Pancreas (tissue), 10 donors: ENCODE results near the gene LYAR. TPM values are rescaled to one million over a fixed set of nuclear protein-coding genes. Genes with fewer than 3 reads are reported as not detected.
"Not testable (repeated sequence)": the region's sequence is repeated elsewhere in the genome, so short reads cannot be mapped to it uniquely, and the experiment has no call there.

ENCODE experiments used
- ATAC-seq, 4 donors: fragments of 200-7000 bp; cut with Tn5 transposase; one replicate each; pipeline versions ENCODE4 v1.8.0 to v1.9.1; 2020; ENCODE audit warnings: mild to moderate bottlenecking in 4 of 4, moderate library complexity in 4 of 4
- DNase-seq, 6 donors: peaks; one replicate each; pipeline ENCODE4 v3.0.0-alpha.2; 2020
- FAIRE-seq: peaks from 2 replicates; lab custom pipeline; 2012; peaks lifted over from hg19 to GRCh38; lab: Jason Lieb, UNC
- H3K27ac ChIP-seq, 4 donors: fragments of 200-600 bp; sonication (generic); 1 replicate in 3 of 4; 2 replicates in 1 of 4; pipeline versions ENCODE4 v1.5.0 to v1.8.0; 2020
- H3K27me3 ChIP-seq, 4 donors: fragments of 200-600 bp; one replicate each; pipeline ENCODE4 v1.8.0; 2021
- H3K36me3 ChIP-seq, 3 donors: fragments of 200-600 bp; sonication (generic) in 1 of 3; one replicate each; pipeline versions ENCODE4 v1.5.0 to v1.8.0; 2020 to 2021
- H3K4me1 ChIP-seq, 3 donors: fragments of 200-600 bp; one replicate each; pipeline ENCODE4 v1.8.0; 2021
- H3K4me3 ChIP-seq, 4 donors: fragments of 200-600 bp; sonication (generic) in 2 of 4; one replicate each; pipeline versions ENCODE4 v1.5.0 to v1.8.0; 2020 to 2021
- H3K9me3 ChIP-seq, 4 donors: fragments of 200-600 bp; one replicate each; pipeline ENCODE4 v1.8.0; 2021
- WGBS, 2 donors: extraction: QIAGEN DNeasy Blood & Tissue Kit; methylation state at CpG; one replicate each; pipeline ENCODE4 v1.1.7; 2013; 5-methylcytosine and 5-hydroxymethylcytosine counted together
- intact Hi-C, 3 donors: fragments of 100-400 bp; cut with DNase I; formaldehyde crosslinking; loops; one replicate each; pipeline versions ENCODE4 v1.11.1 to v1.14.2; 2022
- polyA plus RNA-seq, 2 donors: library from polyadenylated mRNA; stranded (reverse); fragments of 200-250 nt; gene quantifications; one replicate each; pipeline ENCODE4 v1.2.3, GENCODE V29; 2013
- total RNA-seq, 6 donors: library from RNA; stranded (reverse); fragmentation: NEBNext Ultra II Directional in 4 of 6; extraction: Animal tissue kit (Norgen Biotek cat#: 25700) in 4 of 6; gene quantifications; one replicate each; pipeline versions ENCODE4 v1.2.1 to v1.2.4, GENCODE V29; 2021 to 2023
- TF ChIP-seq, protein P1 (sequence below), 4 donors: fragments of 200-600 bp; sonication (generic) in 3 of 4; IDR thresholded peaks; one replicate each; pipeline versions ENCODE4 v1.5.0 to v1.8.0; 2021; ENCODE audit warnings: antibody characterized with exemption in 4 of 4
- donor health status: healthy with polysubstance abuse.
- donor health status: DM: no; HTN: no; CAD: no; lungs with moderate emphysema.
- donor health status: DM: no; HTN: no; CAD: no.
- donor health status: control.
- donor health status: control.
- donor health status: Bipolar disorder and iron deficiency.
- donor health status: DM: yes; HTN: yes; CAD: no.
- donor health status: DM: no; HTN: no; CAD: no.
- donor health status: DM: no; HTN: no; CAD: no.
- donor health status: DM: yes; HTN: yes; CAD: no.

The LYAR gene
- total and polyA plus RNA-seq, 8 donors = 1.5 to 6.6 (median 4.1) TPM

GRCh38 chr4:4249866-4250265 lies 40.1 kb downstream of the LYAR start:
- intact Hi-C loops = loop anchor here in 1 of 3 donors (5.0 kb wide), 1 partner anchor 82 kb away; no protein-coding TSS in a partner anchor
- ATAC-seq (no peak), FAIRE-seq (no peak), DNase-seq (no peak)
- Histone ChIP-seq H3K36me3 (peaks cover 0 to 3% (median 0%) of the 10 kb centered on the region in 3 donors), H3K27ac (no peak overlapping the region), H3K9me3 (no peaks in the 10 kb centered on the region), H3K4me1 (peaks cover 5 to 9% (median 6%) of the 10 kb centered on the region in 3 donors), H3K4me3 (no peak overlapping the region), H3K27me3 (peaks cover 0 to 6% (median 0%) of the 10 kb centered on the region in 4 donors)
- TF ChIP-seq, protein P1, sequence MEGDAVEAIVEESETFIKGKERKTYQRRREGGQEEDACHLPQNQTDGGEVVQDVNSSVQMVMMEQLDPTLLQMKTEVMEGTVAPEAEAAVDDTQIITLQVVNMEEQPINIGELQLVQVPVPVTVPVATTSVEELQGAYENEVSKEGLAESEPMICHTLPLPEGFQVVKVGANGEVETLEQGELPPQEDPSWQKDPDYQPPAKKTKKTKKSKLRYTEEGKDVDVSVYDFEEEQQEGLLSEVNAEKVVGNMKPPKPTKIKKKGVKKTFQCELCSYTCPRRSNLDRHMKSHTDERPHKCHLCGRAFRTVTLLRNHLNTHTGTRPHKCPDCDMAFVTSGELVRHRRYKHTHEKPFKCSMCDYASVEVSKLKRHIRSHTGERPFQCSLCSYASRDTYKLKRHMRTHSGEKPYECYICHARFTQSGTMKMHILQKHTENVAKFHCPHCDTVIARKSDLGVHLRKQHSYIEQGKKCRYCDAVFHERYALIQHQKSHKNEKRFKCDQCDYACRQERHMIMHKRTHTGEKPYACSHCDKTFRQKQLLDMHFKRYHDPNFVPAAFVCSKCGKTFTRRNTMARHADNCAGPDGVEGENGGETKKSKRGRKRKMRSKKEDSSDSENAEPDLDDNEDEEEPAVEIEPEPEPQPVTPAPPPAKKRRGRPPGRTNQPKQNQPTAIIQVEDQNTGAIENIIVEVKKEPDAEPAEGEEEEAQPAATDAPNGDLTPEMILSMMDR (IDR thresholded peaks at IDR 0.05) = no peak
- 77 to 78% methylated on average over 8 of the region's 8 CpGs for WGBS, 2 donors

DNA sequence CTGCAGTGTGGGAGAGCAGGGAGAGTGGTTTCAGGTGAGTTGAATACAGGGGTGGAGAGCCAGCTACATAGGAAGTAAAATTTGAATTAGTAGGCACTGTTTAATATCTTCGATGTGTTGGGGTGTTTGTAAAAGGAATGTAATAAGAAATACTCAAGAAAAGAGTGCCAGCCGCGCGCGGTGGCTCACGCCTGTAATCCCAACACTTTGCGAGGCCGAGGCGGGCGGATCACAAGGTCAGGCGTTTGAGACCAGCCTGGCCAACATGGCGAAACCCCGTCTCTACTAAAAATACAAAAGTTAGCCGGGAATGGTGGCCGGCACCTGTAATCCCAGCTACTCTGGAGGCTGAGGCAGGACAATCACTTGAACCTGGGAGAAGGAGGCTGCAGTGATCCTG lies 40.6 kb downstream of the LYAR start:
- H3K4me3 ChIP-seq, H3K9me3 ChIP-seq, H3K4me1 ChIP-seq, DNase-seq, ATAC-seq, H3K27ac ChIP-seq, FAIRE-seq, H3K36me3 ChIP-seq, H3K27me3 ChIP-seq, intact Hi-C loops: not testable (repeated sequence)
- WGBS, 2 donors = 87 to 95% methylated on average over 15 of the region's 15 CpGs

GRCh38 chr4:4248885-4249203 lies 41.1 kb downstream of the LYAR start:
- Histone ChIP-seq H3K4me3 (peak overlapping the region; percentile 73 to 89 (median 77)), H3K4me1 (peaks cover 5 to 9% (median 6%) of the 10 kb centered on the region in 3 donors), H3K27ac (peak overlapping the region; percentile 82 to 95 (median 89)), H3K36me3 (peaks cover 0 to 13% (median 2%) of the 10 kb centered on the region in 3 donors), H3K27me3 (peaks cover 0 to 6% (median 0%) of the 10 kb centered on the region in 4 donors), H3K9me3 (no peaks in the 10 kb centered on the region)
- TF ChIP-seq, protein P1 (IDR thresholded peaks at IDR 0.05) = no peak
- intact Hi-C loops = no loop called here
- 6 to 8% methylated on average over 10 of the region's 10 CpGs for WGBS, 2 donors
- no peak for FAIRE-seq
- ATAC-seq = peak in 1 of 4 donors; percentile 3
- DNase-seq = no peak

GRCh38 chr4:4248029-4248884 lies 41.7 kb downstream of the LYAR start, which contains the start of gene TMEM128:
TSS of gene TMEM128 (minus strand) at chr4:4248223. CDS start at chr4:4248202, 21 bp downstream.
- FAIRE-seq = no peak
- TF ChIP-seq, protein P1 (IDR thresholded peaks at IDR 0.05) = no peak

GRCh38 chr4:4247696-4248028 lies 42.3 kb downstream of the LYAR start:
- intact Hi-C loops = no loop called here

More at GRCh38 chr4:4248029-4248884, 41.7 kb downstream of the LYAR start, which contains the start of gene TMEM128:
- intact Hi-C loops = no loop called here
- 1% methylated on average over 62 of the region's 62 CpGs for WGBS, 2 donors
- peak; percentile 96 to 98 (median 98) for ATAC-seq
- DNase-seq = peak; percentile 87 to 95 (median 92)
- Histone ChIP-seq H3K4me3 (peak within 1 kb of the TSS; percentile 73 to 89 (median 77)), H3K4me1 (peaks cover 5 to 9% (median 6%) of the 10 kb centered on the region in 3 donors), H3K9me3 (no peaks in the 10 kb centered on the region), H3K36me3 (peaks cover 0 to 15% (median 3%) of the 10 kb centered on the region in 3 donors), H3K27ac (peak within 1 kb of the TSS; percentile 82 to 95 (median 89)), H3K27me3 (peaks cover 0 to 6% (median 0%) of the 10 kb centered on the region in 4 donors)

More at GRCh38 chr4:4247696-4248028, 42.3 kb downstream of the LYAR start:
- no peaks in the 10 kb centered on the region for H3K9me3 ChIP-seq
- H3K4me1 ChIP-seq = peaks cover 5 to 9% (median 6%) of the 10 kb centered on the region in 3 donors
- peak overlapping the region; percentile 82 to 95 (median 89) for H3K27ac ChIP-seq
- ATAC-seq (peak; percentile 2 to 5 (median 3)), DNase-seq (no peak), FAIRE-seq (no peak)
- H3K27me3 ChIP-seq = peaks cover 0 to 6% (median 0%) of the 10 kb centered on the region in 4 donors
- H3K4me3 ChIP-seq = peak overlapping the region; percentile 73 to 89 (median 77)
- 1% methylated on average over 12 of the region's 12 CpGs for WGBS, 2 donors
- TF ChIP-seq, protein P1 (IDR thresholded peaks at IDR 0.05) = no peak
- H3K36me3 ChIP-seq = peaks cover 0 to 21% (median 3%) of the 10 kb centered on the region in 3 donors
